Activated T-helper 2 cell treated with anti-CD3 and anti-CD28 coated beads, Interferon-gamma antibody, Interleukin-2, Interleukin-4, amounts not matched to agents 10 μg/mL and 5 μg/mL and 100 μg/mL, durations not matched to agents 14 hours and 24 hours and 36 hours (primary cell): ENCODE measurements around the gene FCRLB. TPM values are rescaled to one million over a fixed set of nuclear protein-coding genes. Genes with fewer than 3 reads are reported as not detected.

Experiments used
- DNase-seq: peaks from one replicate; pipeline ENCODE4 v3.0.0; 2021; ENCODE audit warnings: low spot score
- H3K27ac Mint-ChIP-seq: one replicate; pipeline ENCODE4 v1.8.0; 2021; ENCODE audit warnings: mixed read lengths
- H3K27me3 Mint-ChIP-seq: one replicate; pipeline ENCODE4 v1.8.0; 2021; ENCODE audit warnings: low read depth, mixed read lengths
- H3K36me3 Mint-ChIP-seq: one replicate; pipeline ENCODE4 v1.8.0; 2021; ENCODE audit warnings: low read depth, mixed read lengths
- H3K4me1 Mint-ChIP-seq: one replicate; pipeline ENCODE4 v1.8.0; 2021; ENCODE audit warnings: low read depth, mixed read lengths
- H3K4me3 Mint-ChIP-seq: one replicate; pipeline ENCODE4 v1.8.0; 2021; ENCODE audit warnings: low read depth, mild to moderate bottlenecking, moderate library complexity, mixed read lengths
- H3K9me3 Mint-ChIP-seq: one replicate; pipeline ENCODE4 v1.8.0; 2021; ENCODE audit warnings: mixed read lengths
- intact Hi-C: fragments of 100-400 bp; cut with micrococcal nuclease; formaldehyde crosslinking; loops from one replicate; pipeline ENCODE4 v1.15.1; 2023
- total RNA-seq: library from RNA; stranded (reverse); gene quantifications from 2 replicates; pipeline ENCODE4 v1.2.3, GENCODE V29; 2022

The FCRLB gene
- total RNA-seq, 1 donor from 2014 or later = not detected

- no peak for DNase-seq
- no peak overlapping the region for H3K27ac Mint-ChIP-seq
- peaks cover 31% of the 10 kb centered on the region for H3K27me3 Mint-ChIP-seq
- no peaks in the 10 kb centered on the region for H3K9me3 Mint-ChIP-seq
- no peaks in the 10 kb centered on the region for H3K36me3 Mint-ChIP-seq
- intact Hi-C loops = no loop called here
- peaks cover 35% of the 10 kb centered on the region for H3K4me1 Mint-ChIP-seq
- no peak overlapping the region for H3K4me3 Mint-ChIP-seq
Measured at GRCh38 chr1:161737625-161738024, 16.3 kb downstream of the FCRLB start.

GRCh38 chr1:161738627-161739287 lies 17.4 kb downstream of the FCRLB start:
- Mint-ChIP-seq H3K9me3 (no peaks in the 10 kb centered on the region), H3K27ac (peak overlapping the region; percentile 30), H3K4me1 (peaks cover 43% of the 10 kb centered on the region), H3K4me3 (no peak overlapping the region), H3K36me3 (no peaks in the 10 kb centered on the region), H3K27me3 (peaks cover 23% of the 10 kb centered on the region)
- intact Hi-C loops = no loop called here
- peak; percentile 50 for DNase-seq

- Mint-ChIP-seq H3K4me1 (peaks cover 53% of the 10 kb centered on the region), H3K9me3 (no peaks in the 10 kb centered on the region), H3K27me3 (peaks cover 24% of the 10 kb centered on the region), H3K27ac (no peak overlapping the region), H3K4me3 (no peak overlapping the region), H3K36me3 (no peaks in the 10 kb centered on the region)
- DNase-seq = no peak
- intact Hi-C loops = loop anchor here (2.0 to 5.0 kb wide), 4 partner anchors 13 to 199 kb away; no protein-coding TSS in a partner anchor
Measured at GRCh38 chr1:161739865-161740566, 18.7 kb downstream of the FCRLB start.

- no peak for DNase-seq
- H3K9me3 Mint-ChIP-seq = no peaks in the 10 kb centered on the region
- H3K27me3 Mint-ChIP-seq = peaks cover 21% of the 10 kb centered on the region
- intact Hi-C loops = loop anchor here (1.0 to 5.0 kb wide), 5 partner anchors 14 to 254 kb away; no protein-coding TSS in a partner anchor
- H3K4me3 Mint-ChIP-seq = no peak overlapping the region
- no peaks in the 10 kb centered on the region for H3K36me3 Mint-ChIP-seq
- no peak overlapping the region for H3K27ac Mint-ChIP-seq
- peaks cover 55% of the 10 kb centered on the region for H3K4me1 Mint-ChIP-seq
Measured at GRCh38 chr1:161740921-161741320, 19.6 kb downstream of the FCRLB start.

- DNase-seq = no peak
- no peak overlapping the region for H3K4me3 Mint-ChIP-seq
- no peak overlapping the region for H3K27ac Mint-ChIP-seq
- no peaks in the 10 kb centered on the region for H3K36me3 Mint-ChIP-seq
- H3K27me3 Mint-ChIP-seq = peaks cover 20% of the 10 kb centered on the region
- intact Hi-C loops = loop anchor here (5.0 kb wide), 2 partner anchors 96 to 176 kb away; no protein-coding TSS in a partner anchor
- no peaks in the 10 kb centered on the region for H3K9me3 Mint-ChIP-seq
- peaks cover 53% of the 10 kb centered on the region for H3K4me1 Mint-ChIP-seq
Measured at GRCh38 chr1:161743231-161743630, 21.9 kb downstream of the FCRLB start.

GRCh38 chr1:161747801-161748200 lies 26.5 kb downstream of the FCRLB start:
- intact Hi-C loops = no loop called here
- DNase-seq = no peak
- Mint-ChIP-seq H3K4me1 (peaks cover 51% of the 10 kb centered on the region), H3K27ac (no peak overlapping the region), H3K4me3 (no peak overlapping the region), H3K27me3 (peaks cover 13% of the 10 kb centered on the region), H3K36me3 (peaks cover 22% of the 10 kb centered on the region), H3K9me3 (no peaks in the 10 kb centered on the region)

- H3K4me1 Mint-ChIP-seq = peaks cover 39% of the 10 kb centered on the region
- peak within 1 kb of the TSS; percentile 99 for H3K27ac Mint-ChIP-seq
- peak within 1 kb of the TSS; percentile 99 for H3K4me3 Mint-ChIP-seq
- DNase-seq = peak; percentile 83
- intact Hi-C loops = loop anchor here (1.0 kb wide), 1 partner anchor 17 kb away; the partner anchor contains the start of gene ATF6
- H3K36me3 Mint-ChIP-seq = peaks cover 42% of the 10 kb centered on the region
- H3K27me3 Mint-ChIP-seq = peaks cover 11% of the 10 kb centered on the region
- H3K9me3 Mint-ChIP-seq = peaks cover 10% of the 10 kb centered on the region
Measured at GRCh38 chr1:161749509-161750407, 28.4 kb downstream of the FCRLB start, which contains the start of gene DUSP12. Gene DUSP12, plus strand, starts transcription at chr1:161749786. Its CDS starts 16 bp downstream, at chr1:161749802.

- Mint-ChIP-seq H3K27ac (peak overlapping the region; percentile 43), H3K4me1 (peaks cover 35% of the 10 kb centered on the region), H3K36me3 (peaks cover 10% of the 10 kb centered on the region), H3K9me3 (no peaks in the 10 kb centered on the region), H3K4me3 (peak overlapping the region; percentile 61), H3K27me3 (no peaks in the 10 kb centered on the region)
- intact Hi-C loops = loop anchor here (10.0 kb wide), 1 partner anchor 271 kb away; no protein-coding TSS in a partner anchor
- DNase-seq = no peak
Measured at GRCh38 chr1:161763522-161764098, 42.3 kb downstream of the FCRLB start.

- Mint-ChIP-seq H3K27me3 (no peaks in the 10 kb centered on the region), H3K4me3 (peak within 1 kb of the TSS; percentile 97), H3K36me3 (peaks cover 5% of the 10 kb centered on the region), H3K27ac (peak within 1 kb of the TSS; percentile 96), H3K9me3 (no peaks in the 10 kb centered on the region), H3K4me1 (peaks cover 40% of the 10 kb centered on the region)
- intact Hi-C loops = loop anchor here (1.0 to 10.0 kb wide), 3 partner anchors 16 to 795 kb away; partner anchors contain the start of gene UAP1
- DNase-seq = peak; percentile 77
Measured at GRCh38 chr1:161766102-161766981, 45.0 kb downstream of the FCRLB start, which contains the start of gene ATF6. Gene ATF6, plus strand, starts transcription at chr1:161766320. Its CDS starts 41 bp downstream, at chr1:161766361.

GRCh38 chr1:161768461-161768860 lies 47.1 kb downstream of the FCRLB start:
- peak overlapping the region; percentile 97 for H3K4me3 Mint-ChIP-seq
- intact Hi-C loops = loop anchor here (10.0 kb wide), 1 partner anchor 266 kb away; no protein-coding TSS in a partner anchor
- H3K4me1 Mint-ChIP-seq = peaks cover 30% of the 10 kb centered on the region
- peaks cover 5% of the 10 kb centered on the region for H3K36me3 Mint-ChIP-seq
- DNase-seq = no peak
- no peaks in the 10 kb centered on the region for H3K27me3 Mint-ChIP-seq
- no peaks in the 10 kb centered on the region for H3K9me3 Mint-ChIP-seq
- no peak overlapping the region for H3K27ac Mint-ChIP-seq

- H3K27me3 Mint-ChIP-seq = no peaks in the 10 kb centered on the region
- no peaks in the 10 kb centered on the region for H3K9me3 Mint-ChIP-seq
- peaks cover 5% of the 10 kb centered on the region for H3K36me3 Mint-ChIP-seq
- H3K4me3 Mint-ChIP-seq = no peak overlapping the region
- no peak overlapping the region for H3K27ac Mint-ChIP-seq
- intact Hi-C loops = loop anchor here (10.0 kb wide), 1 partner anchor 266 kb away; no protein-coding TSS in a partner anchor
- H3K4me1 Mint-ChIP-seq = peaks cover 30% of the 10 kb centered on the region
- no peak for DNase-seq
Measured at GRCh38 chr1:161768986-161769672, 47.8 kb downstream of the FCRLB start.
